ENCODE data around the gene PLXDC2. TPM values are rescaled to one million over a fixed set of nuclear protein-coding genes. Genes with fewer than 3 reads are reported as not detected.

PLXDC2 gene
- total and polyA plus RNA-seq, 2 donors from 2014 or later, result 11.9 to 42.1 TPM

- Histone ChIP-seq H3K4me3 (ENCODE audit: low read length in 3 of 3) (no peak overlapping the region), H3K9ac (ENCODE audit: low read length in 3 of 3) (no peak overlapping the region), H3K9me3 (ENCODE audit: control insufficient read depth in 2 of 3, insufficient read depth in 1 of 3, low read length in 3 of 3) (no peaks in the 10 kb centered on the region), H3K36me3 (ENCODE audit: control insufficient read depth in 2 of 3, insufficient read depth in 3 of 3, low read length in 3 of 3) (no peaks in the 10 kb centered on the region), H3K27me3 (ENCODE audit: control insufficient read depth, insufficient read depth, low read length) (no peaks in the 10 kb centered on the region), H3K4me1 (ENCODE audit: control insufficient read depth in 2 of 3, insufficient read depth in 2 of 3, low read depth in 1 of 3, low read length in 3 of 3) (no peaks in the 10 kb centered on the region), H3K27ac (ENCODE audit: low read depth in 2 of 2, low read length in 2 of 2) (no peak overlapping the region)
- DNase-seq (no peak), FAIRE-seq (no peak)
- TF ChIP-seq, protein P1, sequence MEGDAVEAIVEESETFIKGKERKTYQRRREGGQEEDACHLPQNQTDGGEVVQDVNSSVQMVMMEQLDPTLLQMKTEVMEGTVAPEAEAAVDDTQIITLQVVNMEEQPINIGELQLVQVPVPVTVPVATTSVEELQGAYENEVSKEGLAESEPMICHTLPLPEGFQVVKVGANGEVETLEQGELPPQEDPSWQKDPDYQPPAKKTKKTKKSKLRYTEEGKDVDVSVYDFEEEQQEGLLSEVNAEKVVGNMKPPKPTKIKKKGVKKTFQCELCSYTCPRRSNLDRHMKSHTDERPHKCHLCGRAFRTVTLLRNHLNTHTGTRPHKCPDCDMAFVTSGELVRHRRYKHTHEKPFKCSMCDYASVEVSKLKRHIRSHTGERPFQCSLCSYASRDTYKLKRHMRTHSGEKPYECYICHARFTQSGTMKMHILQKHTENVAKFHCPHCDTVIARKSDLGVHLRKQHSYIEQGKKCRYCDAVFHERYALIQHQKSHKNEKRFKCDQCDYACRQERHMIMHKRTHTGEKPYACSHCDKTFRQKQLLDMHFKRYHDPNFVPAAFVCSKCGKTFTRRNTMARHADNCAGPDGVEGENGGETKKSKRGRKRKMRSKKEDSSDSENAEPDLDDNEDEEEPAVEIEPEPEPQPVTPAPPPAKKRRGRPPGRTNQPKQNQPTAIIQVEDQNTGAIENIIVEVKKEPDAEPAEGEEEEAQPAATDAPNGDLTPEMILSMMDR (IDR thresholded peaks at IDR 0.05; ENCODE audit: borderline replicate concordance, extremely low read depth, insufficient read depth), result no peak
- intact Hi-C loops (cut with DNase I), result no loop called here
Measured at GRCh38 chr10:19795684-19796083, 20.5 kb upstream of the PLXDC2 start.

- Histone ChIP-seq H3K9ac (ENCODE audit: low read length in 3 of 3) (no peak overlapping the region), H3K4me3 (ENCODE audit: low read length in 3 of 3) (no peak overlapping the region), H3K9me3 (ENCODE audit: control insufficient read depth in 2 of 3, insufficient read depth in 1 of 3, low read length in 3 of 3) (peaks cover 0 to 6% (median 0%) of the 10 kb centered on the region in 3 donors), H3K4me1 (ENCODE audit: control insufficient read depth in 2 of 3, insufficient read depth in 2 of 3, low read depth in 1 of 3, low read length in 3 of 3) (no peaks in the 10 kb centered on the region), H3K36me3 (ENCODE audit: control insufficient read depth in 2 of 3, insufficient read depth in 3 of 3, low read length in 3 of 3) (no peaks in the 10 kb centered on the region), H3K27me3 (ENCODE audit: control insufficient read depth, insufficient read depth, low read length) (no peaks in the 10 kb centered on the region), H3K27ac (ENCODE audit: low read depth in 2 of 2, low read length in 2 of 2) (no peak overlapping the region)
- no peak for DNase-seq
- intact Hi-C loops (cut with DNase I), result no loop called here
- FAIRE-seq, result no peak
- TF ChIP-seq, protein P1 (IDR thresholded peaks at IDR 0.05; ENCODE audit: borderline replicate concordance, extremely low read depth, insufficient read depth), result no peak
Measured at GRCh38 chr10:19800161-19800560, 16.1 kb upstream of the PLXDC2 start.

- no peak for DNase-seq
- intact Hi-C loops (cut with DNase I), result no loop called here
- no peak overlapping the region for H3K9ac ChIP-seq (ENCODE audit: low read length in 3 of 3)
- H3K27me3 ChIP-seq (ENCODE audit: control insufficient read depth, insufficient read depth, low read length), result no peaks in the 10 kb centered on the region
- H3K4me3 ChIP-seq (ENCODE audit: low read length in 3 of 3), result no peak overlapping the region
- no peak for FAIRE-seq
- H3K36me3 ChIP-seq (ENCODE audit: control insufficient read depth in 2 of 3, insufficient read depth in 3 of 3, low read length in 3 of 3), result no peaks in the 10 kb centered on the region
- no peaks in the 10 kb centered on the region for H3K4me1 ChIP-seq (ENCODE audit: control insufficient read depth in 2 of 3, insufficient read depth in 2 of 3, low read depth in 1 of 3, low read length in 3 of 3)
- peaks cover 0 to 6% (median 0%) of the 10 kb centered on the region in 3 donors for H3K9me3 ChIP-seq (ENCODE audit: control insufficient read depth in 2 of 3, insufficient read depth in 1 of 3, low read length in 3 of 3)
- no peak overlapping the region for H3K27ac ChIP-seq (ENCODE audit: low read depth in 2 of 2, low read length in 2 of 2)
- TF ChIP-seq, protein P1 (IDR thresholded peaks at IDR 0.05; ENCODE audit: borderline replicate concordance, extremely low read depth, insufficient read depth), result no peak
Measured at GRCh38 chr10:19801369-19801768, 14.9 kb upstream of the PLXDC2 start.

DNA sequence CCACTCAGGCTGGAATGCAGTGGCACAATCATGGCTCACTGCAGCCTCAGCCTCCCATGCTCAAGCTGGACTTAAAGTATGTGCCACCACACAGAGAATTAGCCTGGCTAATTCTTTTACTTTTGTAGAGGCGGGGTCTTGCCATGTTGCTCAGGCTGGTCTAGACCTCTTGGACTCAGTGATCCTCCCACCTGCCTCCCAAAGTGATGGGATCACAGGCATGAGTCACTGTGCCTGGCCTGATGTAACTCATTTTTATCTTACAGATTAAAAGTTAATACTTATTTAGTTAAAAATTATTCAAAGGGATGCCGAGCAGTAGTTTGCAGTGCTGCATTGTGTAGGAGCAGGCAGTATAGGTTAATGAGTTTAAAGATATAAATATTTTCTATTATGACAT is 12.6 kb upstream of the PLXDC2 start:
- DNase-seq (no peak), FAIRE-seq (no peak)
- Histone ChIP-seq H3K4me1 (ENCODE audit: control insufficient read depth in 2 of 3, insufficient read depth in 2 of 3, low read depth in 1 of 3, low read length in 3 of 3) (no peaks in the 10 kb centered on the region), H3K9me3 (ENCODE audit: control insufficient read depth in 2 of 3, insufficient read depth in 1 of 3, low read length in 3 of 3) (peaks cover 0 to 6% (median 0%) of the 10 kb centered on the region in 3 donors), H3K27ac (ENCODE audit: low read depth in 2 of 2, low read length in 2 of 2) (no peak overlapping the region), H3K27me3 (ENCODE audit: control insufficient read depth, insufficient read depth, low read length) (no peaks in the 10 kb centered on the region), H3K36me3 (ENCODE audit: control insufficient read depth in 2 of 3, insufficient read depth in 3 of 3, low read length in 3 of 3) (no peaks in the 10 kb centered on the region), H3K4me3 (ENCODE audit: low read length in 3 of 3) (no peak overlapping the region), H3K9ac (ENCODE audit: low read length in 3 of 3) (no peak overlapping the region)
- intact Hi-C loops (cut with DNase I), result no loop called here
- TF ChIP-seq, protein P1 (IDR thresholded peaks at IDR 0.05; ENCODE audit: borderline replicate concordance, extremely low read depth, insufficient read depth), result no peak

All from kidney (tissue), 14 donors.